CD14-positive monocyte (primary cell): ENCODE measurements around the gene INO80B. TPM values are rescaled to one million over a fixed set of nuclear protein-coding genes. Genes with fewer than 3 reads are reported as not detected.

Source experiments
- DNase-seq, 3 donors: peaks; one replicate each; pipeline ENCODE4 v3.0.0-alpha.2; 2011 to 2022
- H2AFZ ChIP-seq: 2 replicates; pipeline ENCODE4 v1.6.0; 2012; ENCODE audit warnings: mild to moderate bottlenecking, low read depth, low read length, inconsistent platforms; ENCODE audit not compliant: insufficient read depth, poor library complexity, severe bottlenecking
- H3K27ac ChIP-seq, 2 donors: 1 replicate in 1 of 2; 2 replicates in 1 of 2; pipeline ENCODE4 v1.5.1; 2012 to 2013; ENCODE audit warnings: low read length in 2 of 2, control low read depth in 1 of 2, inconsistent platforms in 1 of 2, low read depth in 1 of 2, mild to moderate bottlenecking in 1 of 2
- H3K27me3 ChIP-seq, 2 donors: one replicate each; pipeline versions ENCODE4 v1.6.0 to v1.6.1; 2011 to 2013; ENCODE audit warnings: low read length in 2 of 2; ENCODE audit not compliant: control insufficient read depth in 2 of 2, insufficient read depth in 2 of 2
- H3K36me3 ChIP-seq, 2 donors: replicated peaks in 1 of 2; 1 replicate in 1 of 2; 2 replicates in 1 of 2; pipeline versions ENCODE4 v1.5.1 to v1.6.1; 2012 to 2013; ENCODE audit warnings: low read length in 2 of 2, control low read depth in 1 of 2, inconsistent platforms in 1 of 2, mild to moderate bottlenecking in 1 of 2; ENCODE audit not compliant: insufficient read depth in 2 of 2, control insufficient read depth in 1 of 2
- H3K4me1 ChIP-seq, 2 donors: 1 replicate in 1 of 2; 2 replicates in 1 of 2; pipeline versions ENCODE4 v1.5.1 to v1.6.1; 2012 to 2013; ENCODE audit warnings: low read length in 2 of 2, control low read depth in 1 of 2, inconsistent platforms in 1 of 2, mild to moderate bottlenecking in 1 of 2, moderate library complexity in 1 of 2; ENCODE audit not compliant: insufficient read depth in 2 of 2, control insufficient read depth in 1 of 2
- H3K4me2 ChIP-seq: replicated peaks from 2 replicates; pipeline ENCODE3; 2012; ENCODE audit warnings: low read length, moderate library complexity, mild to moderate bottlenecking; ENCODE audit not compliant: poor library complexity, severe bottlenecking; ENCODE audit errors: extremely low read depth
- H3K4me3 ChIP-seq, 3 experiments: fragments of 200-600 bp in 1 of 3; sonication (generic) in 1 of 3; replicated peaks in 1 of 3; 1 replicate in 2 of 3; 2 replicates in 1 of 3; pipeline ENCODE4 v1.5.1; 2011 to 2013; ENCODE audit warnings: low read length in 3 of 3, mild to moderate bottlenecking in 3 of 3, control low read depth in 2 of 3, low read depth in 2 of 3, inconsistent platforms in 1 of 3, moderate library complexity in 1 of 3
- H3K79me2 ChIP-seq: 2 replicates; pipeline ENCODE4 v1.6.0; 2012; ENCODE audit warnings: mild to moderate bottlenecking, control low read depth, inconsistent platforms, low read length, moderate library complexity; ENCODE audit not compliant: insufficient read depth
- H3K9ac ChIP-seq: 2 replicates; pipeline ENCODE4 v1.6.0; 2017; ENCODE audit warnings: low read length, mild to moderate bottlenecking; ENCODE audit not compliant: insufficient read depth, poor library complexity, severe bottlenecking
- H3K9me3 ChIP-seq, 2 donors: replicated peaks in 1 of 2; 1 replicate in 1 of 2; 2 replicates in 1 of 2; pipeline versions ENCODE4 v1.5.1 to v1.6.1; 2012 to 2013; ENCODE audit warnings: low read length in 2 of 2, control low read depth in 1 of 2; ENCODE audit not compliant: control insufficient read depth in 1 of 2, insufficient read depth in 1 of 2
- H4K20me1 ChIP-seq: 2 replicates; pipeline ENCODE4 v1.6.0; 2012; ENCODE audit warnings: mild to moderate bottlenecking, low read length, control low read depth, moderate library complexity; ENCODE audit not compliant: insufficient read depth
- H3K27ac Mint-ChIP-seq, 7 donors: one replicate each; pipeline ENCODE4 v1.8.0; 2020; ENCODE audit warnings: mild to moderate bottlenecking in 7 of 7, mixed read lengths in 7 of 7, moderate library complexity in 6 of 7, inconsistent platforms in 2 of 7
- H3K27me3 Mint-ChIP-seq, 3 donors: one replicate each; pipeline ENCODE4 v1.8.0; 2021 to 2022; ENCODE audit warnings: low read depth in 3 of 3, mild to moderate bottlenecking in 3 of 3, mixed read lengths in 3 of 3, moderate library complexity in 3 of 3, inconsistent platforms in 1 of 3
- H3K36me3 Mint-ChIP-seq, 2 donors: one replicate each; pipeline ENCODE4 v1.8.0; 2020; ENCODE audit warnings: mixed read lengths in 2 of 2, inconsistent platforms in 1 of 2, mild to moderate bottlenecking in 1 of 2
- H3K4me1 Mint-ChIP-seq: one replicate; pipeline ENCODE4 v1.8.0; 2020; ENCODE audit warnings: mild to moderate bottlenecking, mixed read lengths
- H3K4me3 Mint-ChIP-seq, 2 donors: one replicate each; pipeline ENCODE4 v1.8.0; 2020; ENCODE audit warnings: mild to moderate bottlenecking in 2 of 2, mixed read lengths in 2 of 2, moderate library complexity in 1 of 2
- H3K9me3 Mint-ChIP-seq, 7 donors: one replicate each; pipeline ENCODE4 v1.8.0; 2020 to 2022; ENCODE audit warnings: mixed read lengths in 7 of 7, mild to moderate bottlenecking in 6 of 7, moderate library complexity in 6 of 7, inconsistent platforms in 2 of 7
- WGBS: methylation state at CpG from one replicate; pipeline ENCODE4 v1.1.5; 2013; ENCODE audit warnings: missing lambda C conversion rate; ENCODE audit not compliant: insufficient coverage; 5-methylcytosine and 5-hydroxymethylcytosine counted together
- intact Hi-C, 2 donors: fragments of 100-400 bp; cut with micrococcal nuclease; formaldehyde crosslinking; loops; one replicate each; pipeline versions ENCODE4 v1.15.0 to v1.15.1; 2023
- polyA plus RNA-seq, 3 donors: library from polyadenylated mRNA; depleted of rRNA in 1 of 3; unstranded in 2 of 3; stranded (reverse) in 1 of 3; fragments of 300-500 nt in 2 of 3; fragments of >200 nt in 1 of 3; fragmentation: Illumina TruSeq in 2 of 3; gene quantifications; 1 replicate in 2 of 3; 2 replicates in 1 of 3; pipeline ENCODE4 v1.2.3, GENCODE V29; 2012 to 2021
- TF ChIP-seq, protein P1 (sequence below): fragments of 200-600 bp; IDR thresholded peaks from one replicate; pipeline ENCODE4 v1.8.0; 2022; ENCODE audit warnings: antibody characterized with exemption, mild to moderate bottlenecking

Gene INO80B
- polyA plus RNA-seq, 3 donors = 4.8 to 48.7 (median 4.8) TPM

DNA sequence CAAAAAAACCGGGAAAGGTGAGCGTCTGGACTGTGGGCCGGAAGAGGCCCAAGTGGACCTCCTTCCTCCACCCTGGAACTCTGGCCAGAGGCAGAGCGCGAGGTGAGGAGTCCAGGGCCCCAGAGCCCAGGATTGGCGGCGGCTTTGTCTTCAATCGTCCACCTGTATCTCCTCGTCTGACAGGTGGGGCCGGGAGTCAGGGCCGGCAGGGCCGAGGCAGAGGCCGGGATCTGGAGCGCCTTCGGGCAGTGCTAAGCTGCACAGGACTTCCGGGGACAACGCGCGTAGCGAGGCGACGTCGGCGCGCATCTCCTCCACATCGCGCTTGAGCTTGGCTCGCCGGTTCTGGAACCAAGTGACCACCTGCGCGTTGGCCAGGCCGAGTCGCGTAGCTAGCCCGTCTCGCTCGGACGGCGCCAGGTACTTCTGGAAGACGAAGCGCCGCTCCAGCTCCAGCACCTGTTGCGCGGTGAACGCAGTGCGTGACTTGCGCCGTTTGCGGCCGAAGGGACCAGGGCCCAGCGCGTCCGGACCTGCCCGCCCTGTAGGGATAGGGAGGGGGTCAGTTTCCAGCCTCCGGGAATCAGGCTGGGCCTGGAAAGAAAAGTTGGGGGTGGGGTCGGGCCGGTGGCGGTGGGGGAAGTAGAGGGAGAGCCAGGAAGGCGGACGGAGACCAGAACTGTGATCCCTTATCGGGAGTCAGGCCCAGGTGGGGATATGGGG is 43.1 kb downstream of the INO80B start:
- Mint-ChIP-seq H3K9me3 (peaks cover 0 to 27% (median 4%) of the 10 kb centered on the region in 7 donors), H3K27me3 (peaks cover 62 to 74% (median 65%) of the 10 kb centered on the region in 3 donors), H3K4me1 (peaks cover 38% of the 10 kb centered on the region), H3K4me3 (peak overlapping the region; percentile 76 to 97), H3K27ac (peak overlapping the region in 1 of 7 donors; percentile 24), H3K36me3 (peaks cover 45 to 52% of the 10 kb centered on the region in 2 donors)
- 4% methylated on average over 60 of the region's 61 CpGs for WGBS
- no peak for DNase-seq
- peaks cover 51 to 66% of the 10 kb centered on the region in 2 donors for H3K27me3 ChIP-seq
- TF ChIP-seq, protein P1, sequence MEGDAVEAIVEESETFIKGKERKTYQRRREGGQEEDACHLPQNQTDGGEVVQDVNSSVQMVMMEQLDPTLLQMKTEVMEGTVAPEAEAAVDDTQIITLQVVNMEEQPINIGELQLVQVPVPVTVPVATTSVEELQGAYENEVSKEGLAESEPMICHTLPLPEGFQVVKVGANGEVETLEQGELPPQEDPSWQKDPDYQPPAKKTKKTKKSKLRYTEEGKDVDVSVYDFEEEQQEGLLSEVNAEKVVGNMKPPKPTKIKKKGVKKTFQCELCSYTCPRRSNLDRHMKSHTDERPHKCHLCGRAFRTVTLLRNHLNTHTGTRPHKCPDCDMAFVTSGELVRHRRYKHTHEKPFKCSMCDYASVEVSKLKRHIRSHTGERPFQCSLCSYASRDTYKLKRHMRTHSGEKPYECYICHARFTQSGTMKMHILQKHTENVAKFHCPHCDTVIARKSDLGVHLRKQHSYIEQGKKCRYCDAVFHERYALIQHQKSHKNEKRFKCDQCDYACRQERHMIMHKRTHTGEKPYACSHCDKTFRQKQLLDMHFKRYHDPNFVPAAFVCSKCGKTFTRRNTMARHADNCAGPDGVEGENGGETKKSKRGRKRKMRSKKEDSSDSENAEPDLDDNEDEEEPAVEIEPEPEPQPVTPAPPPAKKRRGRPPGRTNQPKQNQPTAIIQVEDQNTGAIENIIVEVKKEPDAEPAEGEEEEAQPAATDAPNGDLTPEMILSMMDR = no peak
- H3K4me1 ChIP-seq = peaks cover 36 to 38% of the 10 kb centered on the region in 2 donors
- peak overlapping the region; percentile 29 to 79 (median 35) for H3K4me3 ChIP-seq
- H3K4me2 ChIP-seq = peak overlapping the region; percentile 87
- no peaks in the 10 kb centered on the region for H4K20me1 ChIP-seq
- peaks cover 0 to 20% of the 10 kb centered on the region in 2 donors for H3K9me3 ChIP-seq
- H3K9ac ChIP-seq = peak overlapping the region; percentile 56
- no peaks in the 10 kb centered on the region for H3K79me2 ChIP-seq
- peaks cover 13 to 18% of the 10 kb centered on the region in 2 donors for H3K36me3 ChIP-seq
- H3K27ac ChIP-seq = no peak overlapping the region
- intact Hi-C loops = no loop called here
- H2AFZ ChIP-seq = peak overlapping the region; percentile 90

DNA sequence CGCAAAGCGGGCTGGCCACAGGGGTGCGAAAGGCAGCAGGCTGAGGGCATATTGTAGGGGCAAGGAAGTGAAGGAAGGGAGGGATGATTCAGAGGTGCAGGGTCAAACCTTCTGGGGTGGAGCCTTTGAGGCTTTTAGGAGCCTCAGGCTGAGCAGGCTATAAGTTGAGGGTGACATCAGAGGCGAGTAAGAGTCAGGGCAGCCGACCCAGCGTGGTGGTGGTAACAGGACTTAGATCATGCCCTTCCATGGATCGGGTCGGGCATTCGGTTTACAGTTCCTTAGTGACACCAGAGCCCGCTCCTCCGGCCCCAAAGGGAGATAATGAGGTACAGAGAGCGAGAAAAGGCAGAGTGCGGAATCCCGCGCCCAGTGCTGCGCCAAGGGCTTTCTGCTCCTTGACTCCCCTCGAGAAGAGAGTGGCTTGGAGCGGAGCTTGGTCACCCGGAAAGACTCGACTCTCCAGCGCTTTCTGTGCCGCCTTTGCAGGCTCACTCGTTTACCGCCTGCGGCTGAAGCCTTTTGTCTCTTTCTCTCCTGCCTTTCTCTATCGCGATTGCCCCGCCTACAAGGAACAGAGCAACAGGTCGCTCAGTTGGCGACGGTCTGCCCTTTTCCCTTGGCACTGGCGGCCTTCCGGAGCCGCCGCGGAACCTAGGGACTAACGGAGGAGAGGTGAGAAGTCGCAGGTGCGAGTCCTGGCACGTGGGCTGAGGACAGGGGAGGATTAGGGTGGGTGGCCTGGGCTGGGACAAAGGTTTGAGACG is 43.8 kb downstream of the INO80B start:
- H3K27me3 ChIP-seq = peaks cover 51 to 66% of the 10 kb centered on the region in 2 donors
- Mint-ChIP-seq H3K36me3 (peaks cover 37 to 45% of the 10 kb centered on the region in 2 donors), H3K4me3 (peak overlapping the region; percentile 76 to 97), H3K4me1 (peaks cover 43% of the 10 kb centered on the region), H3K27ac (peak overlapping the region in 1 of 7 donors; percentile 3), H3K9me3 (peaks cover 0 to 27% (median 4%) of the 10 kb centered on the region in 7 donors), H3K27me3 (peaks cover 62 to 77% (median 64%) of the 10 kb centered on the region in 3 donors)
- 2% methylated on average over 40 of the region's 41 CpGs for WGBS
- H3K4me1 ChIP-seq = peaks cover 41 to 46% of the 10 kb centered on the region in 2 donors
- peak overlapping the region; percentile 56 for H3K9ac ChIP-seq
- peak in 2 of 3 donors; percentile 39 to 48 for DNase-seq
- no peak overlapping the region for H3K27ac ChIP-seq
- peaks cover 0 to 20% of the 10 kb centered on the region in 2 donors for H3K9me3 ChIP-seq
- peak overlapping the region; percentile 87 for H3K4me2 ChIP-seq
- H3K79me2 ChIP-seq = peaks cover 3% of the 10 kb centered on the region
- TF ChIP-seq, protein P1 = no peak
- peaks cover 5 to 10% of the 10 kb centered on the region in 2 donors for H3K36me3 ChIP-seq
- H2AFZ ChIP-seq = peak overlapping the region; percentile 90
- H3K4me3 ChIP-seq = peak overlapping the region; percentile 29 to 79 (median 35)
- intact Hi-C loops = no loop called here
- no peaks in the 10 kb centered on the region for H4K20me1 ChIP-seq
